Adrenal gland (tissue), 19 donors: ENCODE measurements around the gene TMEM140. TPM values are rescaled to one million over a fixed set of nuclear protein-coding genes. Genes with fewer than 3 reads are reported as not detected.
A peak's percentile ranks its signal among the peaks of the same experiment; 100 is the strongest.

Source experiments
- DNase-seq, 7 donors: peaks; one replicate each; pipeline ENCODE4 v3.0.0-alpha.2; 2019 to 2020
- H3K27ac ChIP-seq, 5 donors: fragments of 200-600 bp; sonication (generic) in 4 of 5; 1 replicate in 3 of 5; 2 replicates in 2 of 5; pipeline versions ENCODE4 v1.5.1 to v1.8.0; 2016 to 2020; ENCODE audit warnings: mild to moderate bottlenecking in 1 of 5
- H3K27me3 ChIP-seq: fragments of 200-600 bp; 2 replicates; pipeline ENCODE4 v1.8.0; 2021
- H3K36me3 ChIP-seq, 2 donors: fragments of 200-600 bp; replicated peaks in 1 of 2; 1 replicate in 1 of 2; 2 replicates in 1 of 2; pipeline versions ENCODE4 v1.5.1 to v1.8.0; 2018 to 2022
- H3K4me1 ChIP-seq, 2 donors: fragments of 200-600 bp; replicated peaks in 1 of 2; 1 replicate in 1 of 2; 2 replicates in 1 of 2; pipeline versions ENCODE4 v1.5.1 to v1.8.0; 2018 to 2021
- H3K4me3 ChIP-seq, 4 donors: fragments of 200-600 bp; sonication (generic) in 3 of 4; one replicate each; pipeline ENCODE4 v1.5.1; 2016 to 2018
- H3K9me3 ChIP-seq, 3 donors: fragments of 200-600 bp; sonication (generic) in 1 of 3; replicated peaks in 1 of 3; 1 replicate in 2 of 3; 2 replicates in 1 of 3; pipeline versions ENCODE4 v1.5.1 to v1.8.0; 2016 to 2021
- POLR2A ChIP-seq, 2 donors: fragments of 450-650 bp; IDR thresholded peaks; one replicate each; pipeline ENCODE4 v1.6.1; 2017; ENCODE audit warnings: antibody characterized with exemption in 2 of 2, mild to moderate bottlenecking in 2 of 2, moderate library complexity in 1 of 2
- WGBS, 4 donors: extraction: QIAGEN DNeasy Blood & Tissue Kit in 2 of 4; methylation state at CpG; one replicate each; pipeline versions ENCODE4 v1.1.5 to v1.1.7; 2013 to 2017; 5-methylcytosine and 5-hydroxymethylcytosine counted together
- intact Hi-C, 2 donors: fragments of 100-400 bp; cut with DNase I; formaldehyde crosslinking; loops; one replicate each; pipeline versions ENCODE4 v1.14.1 to v1.15.0; 2022 to 2023
- long read RNA-seq, 10 donors: library from polyadenylated mRNA in 3 of 10; unstranded in 2 of 10; stranded (forward) in 1 of 10; transcript quantifications; one replicate each; pipeline ENCODE4 v2.0.0 and lab custom pipeline, GENCODE V29; 2021 to 2026
- polyA plus RNA-seq, 3 donors: library from polyadenylated mRNA; stranded (reverse); fragments of 200-250 nt in 2 of 3; fragments of 350-450 nt in 1 of 3; fragmentation: Illumina TruSeq in 1 of 3; extraction: RNeasy Lipid Tissue Mini Kit (QIAGEN cat#74804) in 1 of 3; gene quantifications; one replicate each; pipeline ENCODE4 v1.2.3, GENCODE V29; 2013 to 2014
- total RNA-seq, 9 donors: library from RNA; depleted of rRNA in 4 of 9; stranded (reverse); fragments of >200 nt in 4 of 9; fragments of 120-200 nt in 1 of 9; fragmentation: NEBNext Ultra II Directional in 1 of 9; extraction: Animal tissue kit (Norgen Biotek cat#: 25700) in 1 of 9; gene quantifications; one replicate each; pipeline versions ENCODE4 v1.1.0 to v1.2.4, GENCODE V29; 2013 to 2023
- TF ChIP-seq, protein P1 (sequence below), 6 experiments: fragments of 450-650 bp in 4 of 6; fragments of 200-600 bp in 2 of 6; sonication (generic) in 1 of 6; IDR thresholded peaks; 1 replicate in 5 of 6; 2 replicates in 1 of 6; pipeline versions ENCODE4 v1.5.1 to v1.8.0; 2016 to 2021; ENCODE audit warnings: antibody characterized with exemption in 6 of 6, mild to moderate bottlenecking in 2 of 6, moderate library complexity in 1 of 6
- donor health status: healthy with polysubstance abuse.
- donor health status: Bipolar disorder and iron deficiency.
- donor health status: DM: yes; HTN: yes; CAD: no.
- donor health status: DM: no; HTN: no; CAD: no.
- donor health status: DM: no; HTN: no; CAD: no.
- donor health status: DM: yes; HTN: yes; CAD: no.

TMEM140 gene
- total RNA-seq (10 to 100 TPM in 8 of 9 donors, 1 to 10 TPM in 1; 9.4 to 62.9 (median 29.5) TPM), polyA plus RNA-seq (10 to 100 TPM; 10.9 to 18.3 (median 14.6) TPM)
- long read RNA-seq, donor 1, partial matches to known transcripts = 5 of 23 reads
- long read RNA-seq, donor 1, other reads (novel, unspliced or antisense) = 15 of 23 reads
- long read RNA-seq, donor 2, partial matches to known transcripts = 0 of 4 reads
- long read RNA-seq, donor 2, other reads (novel, unspliced or antisense) = 0 of 4 reads
- long read RNA-seq, donor 3, transcript TMEM140-201 (2 exons, 1,997 nt) = major isoform, 6 of 6 reads
- long read RNA-seq, donor 3, partial matches to known transcripts = 0 of 6 reads
- long read RNA-seq, donor 3, other reads (novel, unspliced or antisense) = 0 of 6 reads
- long read RNA-seq, donor 4, transcript TMEM140-201 (2 exons, 1,997 nt) = major isoform, 46 of 53 reads
- long read RNA-seq, donor 4, partial matches to known transcripts = 0 of 53 reads
- long read RNA-seq, donor 4, other reads (novel, unspliced or antisense) = 7 of 53 reads
- long read RNA-seq, donor 5, transcript TMEM140-201 (2 exons, 1,997 nt) = major isoform, 83 of 89 reads
- long read RNA-seq, donor 5, partial matches to known transcripts = 0 of 89 reads
- long read RNA-seq, donor 5, other reads (novel, unspliced or antisense) = 6 of 89 reads
- long read RNA-seq, donor 6, transcript TMEM140-201 (2 exons, 1,997 nt) = major isoform, 11 of 16 reads
- long read RNA-seq, donor 6, partial matches to known transcripts = 0 of 16 reads
- long read RNA-seq, donor 6, other reads (novel, unspliced or antisense) = 5 of 16 reads
- long read RNA-seq, donor 7, partial matches to known transcripts = 0 of 1 reads
- long read RNA-seq, donor 7, other reads (novel, unspliced or antisense) = 0 of 1 reads
- long read RNA-seq, donor 8, partial matches to known transcripts = 0 of 3 reads
- long read RNA-seq, donor 8, other reads (novel, unspliced or antisense) = 0 of 3 reads
- long read RNA-seq, donor 9, partial matches to known transcripts = 0 of 3 reads
- long read RNA-seq, donor 9, other reads (novel, unspliced or antisense) = 0 of 3 reads
- long read RNA-seq, donor 10, partial matches to known transcripts = 0 of 9 reads
- long read RNA-seq, donor 10, other reads (novel, unspliced or antisense) = 7 of 9 reads

DNA sequence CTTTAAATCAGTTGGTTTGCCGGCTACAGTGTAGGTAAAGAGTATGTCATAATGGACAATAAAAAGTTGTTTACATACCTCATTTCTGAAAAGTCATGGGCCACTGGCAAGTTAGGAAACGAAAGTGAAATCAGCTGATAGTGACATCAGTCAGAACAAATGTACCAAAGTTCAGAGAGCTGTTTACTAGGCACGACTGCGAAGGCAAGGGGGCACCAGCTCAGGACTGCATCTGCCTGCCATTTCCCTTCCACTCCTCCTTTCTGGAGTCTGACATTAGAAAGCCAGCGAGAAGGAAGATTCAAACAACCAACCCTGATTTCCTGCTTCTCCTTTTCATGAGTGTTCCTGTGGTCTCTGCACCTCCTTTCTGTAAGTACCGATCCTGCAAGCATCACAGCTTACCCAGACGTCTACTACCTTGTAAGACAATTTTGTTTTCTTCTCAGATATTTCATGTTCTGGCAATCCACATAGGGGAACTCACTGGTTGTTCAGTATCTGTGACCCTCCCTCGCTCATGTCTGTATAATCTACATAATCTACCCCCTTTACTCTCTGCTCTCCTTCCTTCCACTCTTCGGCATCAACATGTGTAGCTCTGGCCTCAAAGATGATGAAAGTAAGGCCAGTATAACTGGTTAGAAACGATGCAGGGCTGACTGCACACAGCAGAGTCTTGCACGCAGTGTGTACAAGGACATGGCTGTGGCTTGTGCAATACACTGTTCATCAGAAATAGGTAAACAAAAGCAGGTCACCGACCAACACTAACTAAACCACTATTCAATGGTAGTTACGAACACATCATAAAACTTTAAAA lies at the start of gene TMEM140:
Gene TMEM140, plus strand, starts transcription at position 174 of the 823 bp plus-strand sequence. CDS start 16,370 bp downstream, outside the sequence.
- no peaks in the 10 kb centered on the region for H3K27me3 ChIP-seq
- peak within 1 kb of the TSS; percentile 90 to 96 (median 91) for H3K27ac ChIP-seq
- intact Hi-C loops = no loop called here
- DNase-seq = peak in 4 of 7 donors; percentile 56 to 77 (median 60)
- TF ChIP-seq POLR2A (IDR thresholded peaks at IDR 0.05) = peak in 1 of 2 donors; percentile 75
- TF ChIP-seq, protein P1, sequence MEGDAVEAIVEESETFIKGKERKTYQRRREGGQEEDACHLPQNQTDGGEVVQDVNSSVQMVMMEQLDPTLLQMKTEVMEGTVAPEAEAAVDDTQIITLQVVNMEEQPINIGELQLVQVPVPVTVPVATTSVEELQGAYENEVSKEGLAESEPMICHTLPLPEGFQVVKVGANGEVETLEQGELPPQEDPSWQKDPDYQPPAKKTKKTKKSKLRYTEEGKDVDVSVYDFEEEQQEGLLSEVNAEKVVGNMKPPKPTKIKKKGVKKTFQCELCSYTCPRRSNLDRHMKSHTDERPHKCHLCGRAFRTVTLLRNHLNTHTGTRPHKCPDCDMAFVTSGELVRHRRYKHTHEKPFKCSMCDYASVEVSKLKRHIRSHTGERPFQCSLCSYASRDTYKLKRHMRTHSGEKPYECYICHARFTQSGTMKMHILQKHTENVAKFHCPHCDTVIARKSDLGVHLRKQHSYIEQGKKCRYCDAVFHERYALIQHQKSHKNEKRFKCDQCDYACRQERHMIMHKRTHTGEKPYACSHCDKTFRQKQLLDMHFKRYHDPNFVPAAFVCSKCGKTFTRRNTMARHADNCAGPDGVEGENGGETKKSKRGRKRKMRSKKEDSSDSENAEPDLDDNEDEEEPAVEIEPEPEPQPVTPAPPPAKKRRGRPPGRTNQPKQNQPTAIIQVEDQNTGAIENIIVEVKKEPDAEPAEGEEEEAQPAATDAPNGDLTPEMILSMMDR (IDR thresholded peaks at IDR 0.05) = peak in 1 of 6 experiments; percentile 11
- no peaks in the 10 kb centered on the region for H3K36me3 ChIP-seq
- peaks cover 39 to 58% of the 10 kb centered on the region in 2 donors for H3K4me1 ChIP-seq
- peak within 1 kb of the TSS in 3 of 4 donors; percentile 45 to 75 (median 46) for H3K4me3 ChIP-seq
- WGBS, 4 donors = 8 to 16% (median 12%) methylated on average over 13 of the region's 13 CpGs
- H3K9me3 ChIP-seq = no peaks in the 10 kb centered on the region

DNA sequence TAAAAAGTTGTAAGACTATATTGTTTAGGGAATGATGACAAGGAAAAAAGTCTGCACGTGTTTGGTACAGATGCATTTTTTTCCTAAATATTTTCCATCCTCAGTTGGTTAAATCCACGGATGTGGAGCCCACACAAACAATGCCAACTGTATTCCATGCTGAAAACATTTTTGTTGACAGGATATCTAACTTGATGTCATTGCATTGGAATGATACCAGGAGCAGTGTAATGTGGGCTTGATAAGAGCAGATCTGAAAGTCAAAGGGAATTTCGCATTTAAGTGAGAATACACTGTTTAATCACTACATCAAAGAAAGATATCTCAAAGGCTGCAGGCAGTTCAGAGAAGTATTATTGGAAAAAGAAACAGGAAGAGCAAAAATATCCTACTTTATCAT lies 49.5 kb upstream of the TMEM140 start:
- DNase-seq = no peak
- no peak overlapping the region for H3K27ac ChIP-seq
- H3K4me3 ChIP-seq = no peak overlapping the region
- H3K27me3 ChIP-seq = no peaks in the 10 kb centered on the region
- TF ChIP-seq, protein P1 (IDR thresholded peaks at IDR 0.05) = no peak
- TF ChIP-seq POLR2A (IDR thresholded peaks at IDR 0.05) = no peak
- WGBS, 4 donors = 42 to 46% (median 44%) methylated on average over 3 of the region's 3 CpGs
- no peaks in the 10 kb centered on the region for H3K4me1 ChIP-seq
- intact Hi-C loops = no loop called here
- H3K36me3 ChIP-seq = no peaks in the 10 kb centered on the region
- no peaks in the 10 kb centered on the region for H3K9me3 ChIP-seq

DNA sequence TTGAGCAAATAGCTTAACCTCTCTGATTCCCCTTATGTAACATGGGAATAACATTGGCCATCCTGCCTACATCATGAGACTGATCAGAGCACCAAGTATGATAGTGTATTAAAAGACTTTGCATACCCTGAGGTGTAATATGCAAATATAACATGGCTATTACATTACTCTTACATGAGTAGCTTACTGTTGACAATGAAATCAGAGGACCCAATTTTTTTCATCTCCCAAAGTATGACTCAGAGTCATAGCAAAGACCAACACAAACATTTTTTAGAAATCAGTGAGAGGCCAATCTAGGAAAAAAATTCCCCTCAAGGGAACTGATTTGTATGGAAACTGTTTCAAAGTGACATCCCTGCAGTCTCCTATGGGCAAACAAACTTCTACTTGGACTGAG lies 47.0 kb upstream of the TMEM140 start:
- no peak overlapping the region for H3K4me3 ChIP-seq
- no peaks in the 10 kb centered on the region for H3K36me3 ChIP-seq
- DNase-seq = no peak
- H3K27me3 ChIP-seq = no peaks in the 10 kb centered on the region
- no peaks in the 10 kb centered on the region for H3K9me3 ChIP-seq
- H3K4me1 ChIP-seq = no peaks in the 10 kb centered on the region
- TF ChIP-seq, protein P1 (IDR thresholded peaks at IDR 0.05) = no peak
- no peak for TF ChIP-seq POLR2A (IDR thresholded peaks at IDR 0.05)
- H3K27ac ChIP-seq = no peak overlapping the region
- intact Hi-C loops = no loop called here
